Erythroblast (primary cell): Measurements from ENCODE around the gene BSPH1.

Source experiments
- GATA1 ChIP-seq: IDR thresholded peaks from 2 replicates; pipeline ENCODE4 v1.6.1; 2011; ENCODE audit warnings: low read depth, mild to moderate bottlenecking, control low read depth, low read length, moderate library complexity
- POLR2A ChIP-seq: IDR thresholded peaks from 2 replicates; pipeline ENCODE4 v1.6.1; 2011; ENCODE audit warnings: mild to moderate bottlenecking, low read length

DNA sequence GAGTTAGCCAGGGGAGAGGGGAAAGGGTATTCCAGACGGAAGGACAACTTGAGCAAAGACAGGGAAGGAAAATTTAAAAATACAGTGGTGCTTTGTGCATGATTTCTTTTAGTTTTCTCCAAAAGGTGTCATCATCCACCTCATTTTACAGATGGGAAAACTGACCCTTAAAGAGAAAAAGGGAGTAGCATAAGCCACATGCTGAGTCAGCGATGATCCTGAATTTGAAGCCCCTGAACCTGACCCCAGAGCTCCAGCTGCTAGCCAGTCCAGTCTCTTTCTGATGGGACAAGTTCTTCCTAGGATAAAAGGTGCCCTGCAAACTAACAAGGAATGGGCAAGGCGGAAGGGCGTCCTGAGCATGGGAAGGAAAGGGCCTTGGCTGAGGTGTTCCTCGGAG is 41.6 kb upstream of the BSPH1 start:
- no peak for TF ChIP-seq POLR2A
- TF ChIP-seq GATA1, result no peak
